Spleen (tissue), 11 donors: ENCODE measurements around the gene PBX1. TPM values are rescaled to one million over a fixed set of nuclear protein-coding genes. Genes with fewer than 3 reads are reported as not detected.

ENCODE experiments used
- DNase-seq: peaks from one replicate; pipeline ENCODE4 v3.0.0-alpha.2; 2020
- H3K27ac ChIP-seq, 8 donors: fragments of 200-600 bp; sonication (generic) in 7 of 8; 1 replicate in 4 of 8; 2 replicates in 4 of 8; pipeline versions ENCODE4 v1.5.0 to v1.8.0; 2016 to 2021; ENCODE audit warnings: inconsistent platforms in 4 of 8, mild to moderate bottlenecking in 4 of 8, moderate library complexity in 1 of 8
- H3K27me3 ChIP-seq, 7 donors: fragments of 200-600 bp; sonication (generic) in 6 of 7; replicated peaks in 1 of 7; 1 replicate in 4 of 7; 2 replicates in 3 of 7; pipeline versions ENCODE4 v1.5.0 to v1.8.0; 2016 to 2021; ENCODE audit warnings: inconsistent platforms in 3 of 7, mild to moderate bottlenecking in 1 of 7
- H3K36me3 ChIP-seq, 6 donors: fragments of 200-600 bp; sonication (generic) in 5 of 6; 1 replicate in 4 of 6; 2 replicates in 2 of 6; pipeline versions ENCODE4 v1.5.0 to v1.8.0; 2016 to 2021; ENCODE audit warnings: inconsistent platforms in 2 of 6
- H3K4me1 ChIP-seq, 6 donors: fragments of 200-600 bp; sonication (generic) in 5 of 6; 1 replicate in 3 of 6; 2 replicates in 3 of 6; pipeline versions ENCODE4 v1.5.0 to v1.8.0; 2016 to 2021; ENCODE audit warnings: inconsistent platforms in 3 of 6
- H3K4me3 ChIP-seq, 8 donors: fragments of 200-600 bp; sonication (generic) in 7 of 8; 1 replicate in 4 of 8; 2 replicates in 4 of 8; pipeline versions ENCODE4 v1.5.0 to v1.8.0; 2016 to 2021; ENCODE audit warnings: inconsistent platforms in 4 of 8, mild to moderate bottlenecking in 4 of 8, moderate library complexity in 2 of 8
- H3K9me3 ChIP-seq, 8 donors: fragments of 200-600 bp; sonication (generic) in 7 of 8; 1 replicate in 4 of 8; 2 replicates in 4 of 8; pipeline versions ENCODE4 v1.5.0 to v1.8.0; 2016 to 2021; ENCODE audit warnings: inconsistent platforms in 4 of 8
- CTCF ChIP-seq, 11 experiments: fragments of 200-600 bp in 7 of 11; fragments of 450-650 bp in 4 of 11; sonication (generic) in 4 of 11; IDR thresholded peaks in 8 of 11; conservative IDR thresholded peaks in 3 of 11; 1 replicate in 7 of 11; 2 replicates in 4 of 11; pipeline versions ENCODE4 v1.4.0 to v1.8.0; 2016 to 2021; ENCODE audit warnings: antibody characterized with exemption in 11 of 11, inconsistent platforms in 4 of 11, mild to moderate bottlenecking in 1 of 11
- POLR2A ChIP-seq, 3 donors: fragments of 450-650 bp; IDR thresholded peaks; one replicate each; pipeline ENCODE4 v1.5.1; 2017; ENCODE audit warnings: antibody characterized with exemption in 3 of 3, mild to moderate bottlenecking in 1 of 3
- POLR2AphosphoS5 ChIP-seq, 3 donors: sonication (generic); formaldehyde crosslinking; IDR thresholded peaks; one replicate each; pipeline ENCODE4 v1.5.1; 2017; ENCODE audit warnings: antibody characterized with exemption in 3 of 3
- whole genome bisulfite sequencing, 5 donors: extraction: QIAGEN DNeasy Blood & Tissue Kit in 3 of 5; methylation state at CpG; one replicate each; pipeline versions ENCODE4 v1.1.5 to v1.1.7; 2013 to 2018; 5-methylcytosine and 5-hydroxymethylcytosine counted together
- intact Hi-C: fragments of 100-400 bp; cut with DNase I; formaldehyde crosslinking; loops from one replicate; pipeline ENCODE4 v1.15.0; 2023; ENCODE audit warnings: low total_unique reads
- polyA plus RNA-seq, 3 donors: library from polyadenylated mRNA; stranded (reverse); fragments of 200-250 nt; gene quantifications; one replicate each; pipeline ENCODE4 v1.2.1, GENCODE V29; 2013
- total RNA-seq, 7 donors: library from RNA; depleted of rRNA in 3 of 7; stranded (reverse); fragments of >200 nt in 3 of 7; fragmentation: NEBNext Ultra II Directional in 4 of 7; extraction: Animal tissue kit (Norgen Biotek cat#: 25700) in 4 of 7; gene quantifications; one replicate each; pipeline versions ENCODE4 v1.1.0 to v1.2.1, GENCODE V29; 2016 to 2021
- donor health status: healthy with polysubstance abuse.
- donor health status: DM: no; HTN: no; CAD: no; lungs with moderate emphysema.
- donor health status: DM: no; HTN: no; CAD: no.
- donor health status: Bipolar disorder and iron deficiency.
- donor health status: healthy.
- donor health status: DM: no; HTN: no; CAD: no.
- donor health status: DM: yes; HTN: yes; CAD: no.

PBX1 gene
- total and polyA plus RNA-seq, 10 donors: 3.4 to 79.5 (median 31.8) TPM

GRCh38 chr1:164777518-164777917 lies 218.5 kb downstream of the PBX1 start:
- intact Hi-C loops: no loop called here
- WGBS, 5 donors: 77 to 92% (median 88%) methylated on average over 2 of the region's 2 CpGs
- H3K27me3 ChIP-seq: no peaks in the 10 kb centered on the region
- no peak for DNase-seq
- no peaks in the 10 kb centered on the region for H3K36me3 ChIP-seq
- peaks cover 0 to 4% (median 0%) of the 10 kb centered on the region in 6 donors for H3K4me1 ChIP-seq
- no peak overlapping the region for H3K27ac ChIP-seq
- no peaks in the 10 kb centered on the region for H3K9me3 ChIP-seq
- TF ChIP-seq POLR2A (IDR thresholded peaks at IDR 0.05) (no peak), POLR2AphosphoS5 (IDR thresholded peaks at IDR 0.05) (no peak), CTCF (IDR thresholded peaks at IDR 0.05 in 8 of 11, conservative IDR thresholded peaks at IDR 0.05 in 3 of 11) (no peak)
- H3K4me3 ChIP-seq: no peak overlapping the region

GRCh38 chr1:164779376-164779775 lies 220.4 kb downstream of the PBX1 start:
- intact Hi-C loops: no loop called here
- 73 to 93% (median 80%) methylated on average over 3 of the region's 3 CpGs for WGBS, 5 donors
- Histone ChIP-seq H3K4me1 (no peaks in the 10 kb centered on the region), H3K9me3 (no peaks in the 10 kb centered on the region), H3K36me3 (no peaks in the 10 kb centered on the region), H3K27ac (no peak overlapping the region), H3K4me3 (no peak overlapping the region), H3K27me3 (no peaks in the 10 kb centered on the region)
- TF ChIP-seq CTCF (IDR thresholded peaks at IDR 0.05 in 8 of 11, conservative IDR thresholded peaks at IDR 0.05 in 3 of 11): no peak
- TF ChIP-seq POLR2AphosphoS5 (IDR thresholded peaks at IDR 0.05): no peak
- no peak for DNase-seq

GRCh38 chr1:164780111-164780812 lies 221.3 kb downstream of the PBX1 start:
- TF ChIP-seq POLR2AphosphoS5 (IDR thresholded peaks at IDR 0.05) (no peak), POLR2A (IDR thresholded peaks at IDR 0.05) (no peak), CTCF (IDR thresholded peaks at IDR 0.05 in 8 of 11, conservative IDR thresholded peaks at IDR 0.05 in 3 of 11) (no peak)
- 80 to 83% (median 83%) methylated on average over 12 of the region's 12 CpGs for WGBS, 5 donors
- H3K27me3 ChIP-seq: no peaks in the 10 kb centered on the region
- no peak for DNase-seq
- H3K9me3 ChIP-seq: no peaks in the 10 kb centered on the region
- no peak overlapping the region for H3K4me3 ChIP-seq
- H3K27ac ChIP-seq: no peak overlapping the region
- peaks cover 0 to 1% (median 0%) of the 10 kb centered on the region in 6 donors for H3K4me1 ChIP-seq
- H3K36me3 ChIP-seq: no peaks in the 10 kb centered on the region
- intact Hi-C loops: loop anchor here (10.0 kb wide), 1 partner anchor 1365 kb away; no protein-coding TSS in a partner anchor

- intact Hi-C loops: loop anchor here (10.0 kb wide), 1 partner anchor 1366 kb away; no protein-coding TSS in a partner anchor
- Histone ChIP-seq H3K27me3 (no peaks in the 10 kb centered on the region), H3K4me1 (peaks cover 0 to 7% (median 5%) of the 10 kb centered on the region in 6 donors), H3K9me3 (no peaks in the 10 kb centered on the region), H3K27ac (no peak overlapping the region), H3K36me3 (no peaks in the 10 kb centered on the region), H3K4me3 (no peak overlapping the region)
- TF ChIP-seq POLR2A (IDR thresholded peaks at IDR 0.05) (no peak), CTCF (IDR thresholded peaks at IDR 0.05 in 8 of 11, conservative IDR thresholded peaks at IDR 0.05 in 3 of 11) (no peak), POLR2AphosphoS5 (IDR thresholded peaks at IDR 0.05) (no peak)
- no peak for DNase-seq
- WGBS, 5 donors: 88 to 92% (median 90%) methylated on average over 8 of the region's 8 CpGs
Observed at GRCh38 chr1:164780863-164781262, 221.9 kb downstream of the PBX1 start.
